K562 treated with DMSO at 1 percent for 24 hours (cell line): Measurements from ENCODE around the gene CFAP300. TPM values are rescaled to one million over a fixed set of nuclear protein-coding genes. Genes with fewer than 3 reads are reported as not detected.

Experiments
- total RNA-seq: library from RNA; unstranded; fragments of 300-600 nt; gene quantifications from 2 replicates; pipeline ENCODE4 v1.2.3, GENCODE V29; 2022; ENCODE audit warnings: low read depth; ENCODE audit not compliant: insufficient read depth

Gene CFAP300
- not detected in 2 replicates for total RNA-seq

GRCh38 chr11:102047305-102047924 is at the start of gene CFAP300:
Gene CFAP300 (plus strand): TSS chr11:102047437. CDS start chr11:102047471, 34 bp downstream.

GRCh38 chr11:102109896-102110760 is 62.9 kb downstream of the CFAP300 start, which contains the start of gene YAP1:
Gene YAP1 (plus strand): TSS chr11:102110447. CDS start chr11:102110849, 402 bp downstream.

Other genes with a start within 250 kb of the CFAP300 start
- gene CEP126, start 132.4 kb upstream of the CFAP300 start, total RNA-seq, result 0.13 TPM in 1 of 2 replicates, not detected in the other
- gene ANGPTL5, start 130.9 kb upstream of the CFAP300 start, total RNA-seq, result not detected in 2 replicates
- not detected in 2 replicates for gene YAP1, start 63.0 kb downstream of the CFAP300 start, total RNA-seq